HepG2 (cell line): ENCODE measurements around the gene RGS11. TPM values are rescaled to one million over a fixed set of nuclear protein-coding genes. Genes with fewer than 3 reads are reported as not detected.

Experiments used
- ATAC-seq: fragments of 200-7000 bp; cut with Tn5 transposase; 3 replicates; pipeline ENCODE4 v1.9.1; 2020; ENCODE audit warnings: mild to moderate bottlenecking, moderate library complexity
- BruUV-seq: library from RNA; stranded (reverse); fragments of 400-500 nt; replicated peaks from 2 replicates; lab custom pipeline; 2021; lab: Mats Ljungman, UMichigan
- CTCF ChIA-PET: fragments of 300-600 bp; formaldehyde crosslinking; extraction: SDS; loops from one replicate; lab custom pipeline; 2021; ENCODE audit warnings: low total read pairs, inconsistent platforms, low intra/inter-chr PET ratio; lab: Yijun Ruan, JAX
- POLR2A ChIA-PET: fragments of 350-600 bp; sonication (Branson Sonifier 250); formaldehyde crosslinking; loops from one replicate; lab custom pipeline; 2020; ENCODE audit warnings: antibody characterized with exemption, inconsistent platforms; lab: Yijun Ruan, JAX
- DNase-seq: peaks from one replicate; pipeline ENCODE4 v3.0.0-alpha.2; 2015; ENCODE audit warnings: low spot score
- FAIRE-seq: peaks from 3 replicates; lab custom pipeline; 2011; peaks lifted over from hg19 to GRCh38; lab: Jason Lieb, UNC
- H2AFZ ChIP-seq: one replicate; pipeline ENCODE4 v1.6.1; 2011; ENCODE audit warnings: low read length, inconsistent platforms
- H3K27ac ChIP-seq: fragments of 300-600 bp; 3 replicates; pipeline ENCODE4 v1.8.0; 2011; ENCODE audit warnings: mixed run types, mild to moderate bottlenecking, mixed read lengths, low read length, inconsistent platforms; ENCODE audit not compliant: insufficient read depth; ENCODE audit errors: extremely low read length
- H3K27me3 ChIP-seq, 2 experiments: fragments of 200-600 bp in 1 of 2; 2 replicates in 1 of 2; 3 replicates in 1 of 2; pipeline versions ENCODE4 v1.6.0 to v1.8.0; 2011; ENCODE audit warnings: low read length in 2 of 2, mild to moderate bottlenecking in 2 of 2, moderate library complexity in 2 of 2, inconsistent platforms in 1 of 2; ENCODE audit not compliant: insufficient read depth in 2 of 2, control insufficient read depth in 1 of 2
- H3K36me3 ChIP-seq, 2 experiments: fragments of 200-600 bp in 1 of 2; replicated peaks in 1 of 2; 2 replicates in 1 of 2; 3 replicates in 1 of 2; pipeline versions ENCODE4 v1.5.1 to v1.8.0; 2011; ENCODE audit warnings: low read length in 2 of 2, inconsistent platforms in 1 of 2; ENCODE audit not compliant: insufficient read depth in 2 of 2, control insufficient read depth in 1 of 2
- H3K4me1 ChIP-seq: 2 replicates; pipeline ENCODE4 v1.5.1; 2012; ENCODE audit warnings: low read length, inconsistent platforms; ENCODE audit not compliant: insufficient read depth
- H3K4me2 ChIP-seq: 2 replicates; pipeline ENCODE4 v1.6.0; 2011; ENCODE audit warnings: low read depth, low read length, inconsistent platforms
- H3K4me3 ChIP-seq, 3 experiments: fragments of 200-600 bp in 1 of 3; sonication (generic), shearing (Covaris generic) in 1 of 3; replicated peaks in 1 of 3; 2 replicates each; pipeline ENCODE4 v1.5.1; 2011 to 2016; ENCODE audit warnings: low read length in 3 of 3, inconsistent platforms in 2 of 3, low read depth in 2 of 3, mild to moderate bottlenecking in 2 of 3, control low read depth in 1 of 3, mixed read lengths in 1 of 3; ENCODE audit not compliant: insufficient read depth in 1 of 3
- H3K79me2 ChIP-seq: one replicate; pipeline ENCODE4 v1.6.1; 2011; ENCODE audit warnings: low read length, inconsistent platforms; ENCODE audit not compliant: insufficient read depth
- H3K9ac ChIP-seq: 2 replicates; pipeline ENCODE4 v1.6.0; 2011; ENCODE audit warnings: mild to moderate bottlenecking, low read depth, low read length, inconsistent platforms; ENCODE audit not compliant: insufficient read depth
- H3K9me3 ChIP-seq: 2 replicates; pipeline ENCODE4 v1.5.1; 2012; ENCODE audit warnings: mild to moderate bottlenecking, low read length
- H4K20me1 ChIP-seq: 2 replicates; pipeline ENCODE4 v1.6.0; 2011; ENCODE audit warnings: inconsistent platforms, mild to moderate bottlenecking, low read length, moderate library complexity; ENCODE audit not compliant: insufficient read depth
- JUN ChIP-seq: sonication (generic); formaldehyde crosslinking; IDR thresholded peaks from 2 replicates; pipeline ENCODE4 v1.4.0; 2020; ENCODE audit warnings: mild to moderate bottlenecking, missing genetic modification reagents
- TOPORS ChIP-seq: sonication (generic); formaldehyde crosslinking; IDR thresholded peaks from 2 replicates; pipeline ENCODE4 v1.8.0; 2023; ENCODE audit warnings: mild to moderate bottlenecking, missing genetic modification reagents
- ZBTB7A ChIP-seq: sonication (generic); formaldehyde crosslinking; IDR thresholded peaks from 2 replicates; pipeline ENCODE4 v1.8.0; 2022; ENCODE audit warnings: mild to moderate bottlenecking, missing genetic modification reagents
- ZNF263 ChIP-seq: sonication (generic); formaldehyde crosslinking; IDR thresholded peaks from 2 replicates; pipeline ENCODE4 v1.4.0; 2020; ENCODE audit warnings: missing genetic modification reagents
- ZNF644 ChIP-seq: IDR thresholded peaks from 2 replicates; pipeline ENCODE4 v1.6.1; 2016; ENCODE audit warnings: low read depth
- ZNF878 ChIP-seq: sonication (generic); formaldehyde crosslinking; IDR thresholded peaks from 2 replicates; pipeline ENCODE4 v1.8.1; 2023; ENCODE audit warnings: mild to moderate bottlenecking, missing genetic modification reagents, moderate library complexity
- WGBS: methylation state at CpG from one replicate; pipeline ENCODE4 v1.1.6; 2017; ENCODE audit warnings: low lambda C conversion rate; 5-methylcytosine and 5-hydroxymethylcytosine counted together
- in situ Hi-C: cut with HindIII; loops from 2 replicates; pipeline ENCODE4 v1.10.0; 2017; ENCODE audit warnings: low pct_unique_long_range_greater_than_20kb; ENCODE audit not compliant: extremely low pct_ligation_motif_present
- intact Hi-C: fragments of 100-400 bp; cut with micrococcal nuclease; formaldehyde crosslinking; loops from one replicate; pipeline ENCODE4 v1.10.0; 2022; ENCODE audit not compliant: unreplicated experiment
- polyA plus RNA-seq, 8 experiments: library from polyadenylated mRNA; depleted of rRNA in 3 of 8; stranded (reverse) in 7 of 8; unstranded in 1 of 8; fragments of >200 nt; fragmentation: Illumina TruSeq in 4 of 8; extraction: Trizol in 4 of 8; gene quantifications; 2 replicates each; pipeline versions ENCODE4 v1.2.1 to v1.2.3, GENCODE V29; 2011 to 2016; ENCODE audit warnings: low read depth in 4 of 8, missing spikeins in 1 of 8, mixed read lengths in 1 of 8; ENCODE audit not compliant: insufficient read depth in 1 of 8
- total RNA-seq, 5 experiments: library from RNA; depleted of rRNA; stranded (reverse); fragments of >200 nt; fragmentation: Illumina TruSeq; extraction: Trizol; gene quantifications; 2 replicates each; pipeline ENCODE4 v1.2.3, GENCODE V29; 2016; ENCODE audit warnings: low read depth in 1 of 5
- TF ChIP-seq, protein P1 (sequence below): sonication (generic); formaldehyde crosslinking; IDR thresholded peaks from 2 replicates; pipeline ENCODE4 v1.5.0; 2020; ENCODE audit warnings: mild to moderate bottlenecking, missing genetic modification reagents, borderline replicate concordance
- TF ChIP-seq, protein P2 (sequence below): sonication (generic); formaldehyde crosslinking; IDR thresholded peaks from 2 replicates; pipeline ENCODE4 v1.4.0; 2020; ENCODE audit warnings: missing genetic modification reagents; ENCODE audit errors: not compliant biosample characterization
- TF ChIP-seq, protein P3 (sequence below): sonication (generic); formaldehyde crosslinking; IDR thresholded peaks from 2 replicates; pipeline ENCODE4 v1.5.1; 2020; ENCODE audit warnings: mild to moderate bottlenecking, moderate library complexity, missing genetic modification reagents
- TF ChIP-seq, protein P4 (sequence below), 2 experiments: sonication (generic) in 1 of 2; formaldehyde crosslinking in 1 of 2; IDR thresholded peaks; 2 replicates each; pipeline versions ENCODE4 v1.4.0 to v1.6.1; 2018 to 2020; ENCODE audit warnings: missing genetic modification reagents in 2 of 2, borderline replicate concordance in 1 of 2, low read depth in 1 of 2, mild to moderate bottlenecking in 1 of 2, missing biosample characterization in 1 of 2
- TF ChIP-seq, protein P5 (sequence below): sonication (generic); formaldehyde crosslinking; IDR thresholded peaks from 2 replicates; pipeline ENCODE4 v1.4.0; 2020; ENCODE audit warnings: missing genetic modification reagents, mild to moderate bottlenecking, borderline replicate concordance

RGS11 gene
- total and polyA plus RNA-seq, 2 of the 13 experiments (the other 11 are each of a cell fraction or from before 2014, with no cell fraction given): 0.11 TPM; not detected in 1

DNA sequence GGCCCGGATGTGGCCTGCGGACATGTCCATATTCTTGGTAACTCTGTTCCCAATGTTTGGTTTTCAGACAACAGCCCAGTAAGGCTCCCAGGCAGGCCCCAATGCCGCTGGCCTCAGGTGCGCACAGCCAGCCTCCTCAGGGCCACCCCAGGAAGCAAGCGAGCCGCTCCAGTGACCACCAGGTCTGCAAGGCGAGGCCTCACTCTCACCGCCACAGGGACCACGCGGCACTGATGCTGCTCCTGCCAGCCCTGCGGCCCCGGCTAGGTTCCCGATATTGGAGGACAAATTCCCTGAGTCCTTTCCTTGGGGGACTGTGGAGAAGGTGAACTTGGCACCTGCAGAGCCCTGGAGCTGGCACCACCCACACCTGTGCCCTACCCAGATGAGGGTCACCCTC is 26.2 kb upstream of the RGS11 start:
- WGBS: 100% methylated on average over 3 of the region's 13 CpGs
- no peaks in the 10 kb centered on the region for H3K4me1 ChIP-seq
- peaks cover 15 to 50% of the 10 kb centered on the region in 2 experiments; a peak in 4 of 5 replicates for H3K36me3 ChIP-seq
- H3K27me3 ChIP-seq: no peaks in the 10 kb centered on the region
- FAIRE-seq: no peak
- no peaks in the 10 kb centered on the region for H4K20me1 ChIP-seq
- no peak overlapping the region for H2AFZ ChIP-seq
- no peak overlapping the region for H3K4me2 ChIP-seq
- H3K4me3 ChIP-seq: no peak overlapping the region
- no peaks in the 10 kb centered on the region for H3K9me3 ChIP-seq
- intact Hi-C loops (no loop called here), in situ Hi-C loops (no loop called here)
- DNase-seq: no peak
- ATAC-seq: no peak
- ChIA-PET POLR2A (no interaction called here), CTCF (no interaction called here)
- H3K27ac ChIP-seq: no peak overlapping the region
- no peak overlapping the region for H3K9ac ChIP-seq
- no TSS peak for BruUV-seq
- H3K79me2 ChIP-seq: no peaks in the 10 kb centered on the region
- TF ChIP-seq, protein P1, sequence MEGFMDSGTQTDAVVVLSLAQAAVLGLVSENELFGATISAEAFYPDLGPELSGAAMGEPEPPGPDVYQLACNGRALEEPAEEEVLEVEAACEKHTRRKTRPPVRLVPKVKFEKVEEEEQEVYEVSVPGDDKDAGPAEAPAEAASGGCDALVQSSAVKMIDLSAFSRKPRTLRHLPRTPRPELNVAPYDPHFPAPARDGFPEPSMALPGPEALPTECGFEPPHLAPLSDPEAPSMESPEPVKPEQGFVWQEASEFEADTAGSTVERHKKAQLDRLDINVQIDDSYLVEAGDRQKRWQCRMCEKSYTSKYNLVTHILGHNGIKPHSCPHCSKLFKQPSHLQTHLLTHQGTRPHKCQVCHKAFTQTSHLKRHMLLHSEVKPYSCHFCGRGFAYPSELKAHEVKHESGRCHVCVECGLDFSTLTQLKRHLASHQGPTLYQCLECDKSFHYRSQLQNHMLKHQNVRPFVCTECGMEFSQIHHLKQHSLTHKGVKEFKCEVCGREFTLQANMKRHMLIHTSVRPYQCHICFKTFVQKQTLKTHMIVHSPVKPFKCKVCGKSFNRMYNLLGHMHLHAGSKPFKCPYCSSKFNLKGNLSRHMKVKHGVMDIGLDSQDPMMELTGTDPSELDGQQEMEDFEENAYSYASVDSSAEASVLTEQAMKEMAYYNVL (CRISPR knock-in tag): no peak
- TF ChIP-seq, protein P2, sequence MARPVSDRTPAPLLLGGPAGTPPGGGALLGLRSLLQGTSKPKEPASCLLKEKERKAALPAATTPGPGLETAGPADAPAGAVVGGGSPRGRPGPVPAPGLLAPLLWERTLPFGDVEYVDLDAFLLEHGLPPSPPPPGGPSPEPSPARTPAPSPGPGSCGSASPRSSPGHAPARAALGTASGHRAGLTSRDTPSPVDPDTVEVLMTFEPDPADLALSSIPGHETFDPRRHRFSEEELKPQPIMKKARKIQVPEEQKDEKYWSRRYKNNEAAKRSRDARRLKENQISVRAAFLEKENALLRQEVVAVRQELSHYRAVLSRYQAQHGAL (CRISPR knock-in tag): no peak
- TF ChIP-seq ZNF878 (CRISPR knock-in tag) (no peak), ZBTB7A (CRISPR knock-in tag) (no peak), ZNF263 (no peak), TOPORS (CRISPR knock-in tag) (no peak), JUN (CRISPR knock-in tag) (no peak), ZNF644 (CRISPR knock-in tag) (no peak)
- TF ChIP-seq, protein P3, sequence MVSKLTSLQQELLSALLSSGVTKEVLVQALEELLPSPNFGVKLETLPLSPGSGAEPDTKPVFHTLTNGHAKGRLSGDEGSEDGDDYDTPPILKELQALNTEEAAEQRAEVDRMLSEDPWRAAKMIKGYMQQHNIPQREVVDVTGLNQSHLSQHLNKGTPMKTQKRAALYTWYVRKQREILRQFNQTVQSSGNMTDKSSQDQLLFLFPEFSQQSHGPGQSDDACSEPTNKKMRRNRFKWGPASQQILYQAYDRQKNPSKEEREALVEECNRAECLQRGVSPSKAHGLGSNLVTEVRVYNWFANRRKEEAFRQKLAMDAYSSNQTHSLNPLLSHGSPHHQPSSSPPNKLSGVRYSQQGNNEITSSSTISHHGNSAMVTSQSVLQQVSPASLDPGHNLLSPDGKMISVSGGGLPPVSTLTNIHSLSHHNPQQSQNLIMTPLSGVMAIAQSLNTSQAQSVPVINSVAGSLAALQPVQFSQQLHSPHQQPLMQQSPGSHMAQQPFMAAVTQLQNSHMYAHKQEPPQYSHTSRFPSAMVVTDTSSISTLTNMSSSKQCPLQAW (CRISPR knock-in tag): no peak
- TF ChIP-seq, protein P4, sequence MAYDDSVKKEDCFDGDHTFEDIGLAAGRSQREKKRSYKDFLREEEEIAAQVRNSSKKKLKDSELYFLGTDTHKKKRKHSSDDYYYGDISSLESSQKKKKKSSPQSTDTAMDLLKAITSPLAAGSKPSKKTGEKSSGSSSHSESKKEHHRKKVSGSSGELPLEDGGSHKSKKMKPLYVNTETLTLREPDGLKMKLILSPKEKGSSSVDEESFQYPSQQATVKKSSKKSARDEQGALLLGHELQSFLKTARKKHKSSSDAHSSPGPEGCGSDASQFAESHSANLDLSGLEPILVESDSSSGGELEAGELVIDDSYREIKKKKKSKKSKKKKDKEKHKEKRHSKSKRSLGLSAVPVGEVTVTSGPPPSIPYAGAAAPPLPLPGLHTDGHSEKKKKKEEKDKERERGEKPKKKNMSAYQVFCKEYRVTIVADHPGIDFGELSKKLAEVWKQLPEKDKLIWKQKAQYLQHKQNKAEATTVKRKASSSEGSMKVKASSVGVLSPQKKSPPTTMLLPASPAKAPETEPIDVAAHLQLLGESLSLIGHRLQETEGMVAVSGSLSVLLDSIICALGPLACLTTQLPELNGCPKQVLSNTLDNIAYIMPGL (CRISPR knock-in tag; IDR thresholded peaks at IDR 0.05; ENCODE audit: borderline replicate concordance in 1 of 2, low read depth in 1 of 2): no peak
- TF ChIP-seq, protein P5, sequence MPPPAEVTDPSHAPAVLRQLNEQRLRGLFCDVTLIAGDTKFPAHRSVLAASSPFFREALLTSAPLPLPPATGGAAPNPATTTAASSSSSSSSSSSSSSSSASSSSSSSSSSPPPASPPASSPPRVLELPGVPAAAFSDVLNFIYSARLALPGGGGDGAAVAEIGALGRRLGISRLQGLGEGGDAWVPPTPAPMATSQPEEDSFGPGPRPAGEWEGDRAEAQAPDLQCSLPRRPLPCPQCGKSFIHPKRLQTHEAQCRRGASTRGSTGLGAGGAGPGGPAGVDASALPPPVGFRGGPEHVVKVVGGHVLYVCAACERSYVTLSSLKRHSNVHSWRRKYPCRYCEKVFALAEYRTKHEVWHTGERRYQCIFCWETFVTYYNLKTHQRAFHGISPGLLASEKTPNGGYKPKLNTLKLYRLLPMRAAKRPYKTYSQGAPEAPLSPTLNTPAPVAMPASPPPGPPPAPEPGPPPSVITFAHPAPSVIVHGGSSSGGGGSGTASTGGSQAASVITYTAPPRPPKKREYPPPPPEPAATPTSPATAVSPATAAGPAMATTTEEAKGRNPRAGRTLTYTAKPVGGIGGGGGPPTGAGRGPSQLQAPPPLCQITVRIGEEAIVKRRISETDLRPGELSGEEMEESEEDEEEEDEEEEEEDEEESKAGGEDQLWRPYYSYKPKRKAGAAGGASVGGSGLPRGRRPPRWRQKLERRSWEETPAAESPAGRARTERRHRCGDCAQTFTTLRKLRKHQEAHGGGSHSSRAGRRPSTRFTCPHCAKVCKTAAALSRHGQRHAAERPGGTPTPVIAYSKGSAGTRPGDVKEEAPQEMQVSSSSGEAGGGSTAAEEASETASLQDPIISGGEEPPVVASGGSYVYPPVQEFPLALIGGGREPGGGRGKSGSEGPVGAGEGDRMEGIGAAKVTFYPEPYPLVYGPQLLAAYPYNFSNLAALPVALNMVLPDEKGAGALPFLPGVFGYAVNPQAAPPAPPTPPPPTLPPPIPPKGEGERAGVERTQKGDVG (CRISPR knock-in tag): no peak
